HEK293 (cell line): ENCODE results near the gene ALOXE3.

ENCODE experiments used
- HOXC10 ChIP-seq: sonication (generic); formaldehyde crosslinking; IDR thresholded peaks from 2 replicates; pipeline ENCODE4 v1.8.1; 2023; ENCODE audit warnings: mild to moderate bottlenecking, missing genetic modification reagents
- KLF1 ChIP-seq: fragments of 450-650 bp; formaldehyde crosslinking; IDR thresholded peaks from 2 replicates; pipeline ENCODE4 v1.5.1; 2016; ENCODE audit warnings: missing biosample characterization, missing genetic modification characterization
- MYNN ChIP-seq: fragments of 450-650 bp; formaldehyde crosslinking; IDR thresholded peaks from 2 replicates; pipeline ENCODE4 v1.5.1; 2016; ENCODE audit warnings: missing biosample characterization, missing genetic modification characterization, borderline replicate concordance
- PRDM1 ChIP-seq: fragments of 450-650 bp; formaldehyde crosslinking; IDR thresholded peaks from 2 replicates; pipeline ENCODE4; 2016; ENCODE audit warnings: missing biosample characterization, missing genetic modification characterization
- RBAK ChIP-seq: fragments of 450-650 bp; formaldehyde crosslinking; IDR thresholded peaks from 2 replicates; pipeline ENCODE4 v1.5.1; 2016; ENCODE audit warnings: missing biosample characterization, missing genetic modification characterization
- YY1 ChIP-seq: fragments of 450-650 bp; formaldehyde crosslinking; IDR thresholded peaks from 2 replicates; pipeline ENCODE4 v1.5.1; 2018; ENCODE audit warnings: missing biosample characterization, missing genetic modification characterization
- ZFHX2 ChIP-seq: fragments of 450-650 bp; formaldehyde crosslinking; conservative IDR thresholded peaks from 2 replicates; pipeline ENCODE4 v1.5.1; 2016; ENCODE audit warnings: missing biosample characterization, missing genetic modification characterization
- ZIC2 ChIP-seq: fragments of 450-650 bp; formaldehyde crosslinking; IDR thresholded peaks from 2 replicates; pipeline ENCODE4 v1.5.1; 2016; ENCODE audit warnings: missing biosample characterization, missing genetic modification characterization
- ZNF112 ChIP-seq: fragments of 450-650 bp; formaldehyde crosslinking; IDR thresholded peaks from 2 replicates; pipeline ENCODE4 v1.5.0; 2017; ENCODE audit warnings: missing biosample characterization, missing genetic modification characterization
- ZNF133 ChIP-seq: fragments of 450-650 bp; formaldehyde crosslinking; IDR thresholded peaks from 2 replicates; pipeline ENCODE4 v1.5.1; 2016; ENCODE audit warnings: missing biosample characterization, missing genetic modification characterization
- ZNF146 ChIP-seq: fragments of 450-650 bp; formaldehyde crosslinking; IDR thresholded peaks from 2 replicates; pipeline ENCODE4 v1.5.1; 2016; ENCODE audit warnings: missing biosample characterization, missing genetic modification characterization
- ZNF214 ChIP-seq: fragments of 450-650 bp; formaldehyde crosslinking; IDR thresholded peaks from 2 replicates; pipeline ENCODE4 v1.5.1; 2017; ENCODE audit warnings: missing biosample characterization, mild to moderate bottlenecking, missing genetic modification characterization, borderline replicate concordance
- ZNF324 ChIP-seq: fragments of 450-650 bp; formaldehyde crosslinking; IDR thresholded peaks from 2 replicates; pipeline ENCODE4 v1.5.1; 2016; ENCODE audit warnings: missing biosample characterization, missing genetic modification characterization
- ZNF354C ChIP-seq: fragments of 450-650 bp; formaldehyde crosslinking; IDR thresholded peaks from 2 replicates; pipeline ENCODE4 v1.5.1; 2016; ENCODE audit warnings: missing biosample characterization, missing genetic modification characterization, low read depth, borderline replicate concordance
- ZNF423 ChIP-seq: fragments of 450-650 bp; formaldehyde crosslinking; IDR thresholded peaks from 2 replicates; pipeline ENCODE4 v1.5.1; 2016; ENCODE audit warnings: missing biosample characterization, missing genetic modification characterization
- ZNF426 ChIP-seq: fragments of 450-650 bp; formaldehyde crosslinking; IDR thresholded peaks from 2 replicates; pipeline ENCODE4 v1.5.1; 2017; ENCODE audit warnings: missing biosample characterization, missing genetic modification characterization, mild to moderate bottlenecking, inconsistent platforms, moderate library complexity
- ZNF510 ChIP-seq: fragments of 450-650 bp; formaldehyde crosslinking; IDR thresholded peaks from 2 replicates; pipeline ENCODE4 v1.5.1; 2018; ENCODE audit warnings: mild to moderate bottlenecking, missing genetic modification characterization, missing biosample characterization; ENCODE audit not compliant: insufficient replicate concordance
- ZNF529 ChIP-seq: fragments of 450-650 bp; formaldehyde crosslinking; IDR thresholded peaks from 2 replicates; pipeline ENCODE4 v1.5.1; 2017; ENCODE audit warnings: missing genetic modification characterization, missing biosample characterization; ENCODE audit not compliant: insufficient replicate concordance
- ZNF596 ChIP-seq: fragments of 450-650 bp; IDR thresholded peaks from 2 replicates; pipeline ENCODE4 v1.5.0; 2018; ENCODE audit warnings: missing biosample characterization, mild to moderate bottlenecking, missing genetic modification characterization, moderate library complexity
- ZNF624 ChIP-seq: fragments of 450-650 bp; formaldehyde crosslinking; IDR thresholded peaks from 2 replicates; pipeline ENCODE4 v1.5.1; 2017; ENCODE audit warnings: missing biosample characterization, missing genetic modification characterization
- ZNF626 ChIP-seq: fragments of 450-650 bp; sonication (Bioruptor Pico); formaldehyde crosslinking; IDR thresholded peaks from 2 replicates; pipeline ENCODE4 v1.5.1; 2018; ENCODE audit warnings: missing biosample characterization, missing genetic modification characterization, inconsistent platforms
- ZNF664 ChIP-seq: fragments of 450-650 bp; formaldehyde crosslinking; IDR thresholded peaks from 2 replicates; pipeline ENCODE4 v1.5.1; 2016; ENCODE audit warnings: missing biosample characterization, missing genetic modification characterization
- ZNF76 ChIP-seq: fragments of 450-650 bp; formaldehyde crosslinking; IDR thresholded peaks from 2 replicates; pipeline ENCODE4; 2016; ENCODE audit warnings: low read depth, missing biosample characterization, missing genetic modification characterization, borderline replicate concordance
- ZNF830 ChIP-seq: fragments of 450-650 bp; IDR thresholded peaks from 2 replicates; pipeline ENCODE4 v1.5.0; 2018; ENCODE audit warnings: missing biosample characterization, missing genetic modification characterization, low read depth, mild to moderate bottlenecking, moderate library complexity
- ZSCAN30 ChIP-seq: fragments of 450-650 bp; IDR thresholded peaks from 2 replicates; pipeline ENCODE4 v1.5.1; 2018; ENCODE audit warnings: missing biosample characterization, mild to moderate bottlenecking, missing genetic modification characterization, moderate library complexity
- TF ChIP-seq, protein P1 (sequence below): fragments of 450-650 bp; formaldehyde crosslinking; IDR thresholded peaks from 2 replicates; pipeline ENCODE4 v1.5.1; 2016; ENCODE audit warnings: missing biosample characterization, missing genetic modification characterization
- TF ChIP-seq, protein P2 (sequence below): fragments of 450-650 bp; formaldehyde crosslinking; IDR thresholded peaks from 2 replicates; pipeline ENCODE4 v1.5.1; 2017; ENCODE audit warnings: missing biosample characterization, missing genetic modification characterization
- TF ChIP-seq, protein P3 (sequence below): IDR thresholded peaks from 2 replicates; pipeline ENCODE4 v1.6.1; 2011; ENCODE audit warnings: mild to moderate bottlenecking, low read depth, low read length, borderline replicate concordance
- TF ChIP-seq, protein P4 (sequence below): fragments of 450-650 bp; formaldehyde crosslinking; IDR thresholded peaks from 2 replicates; pipeline ENCODE4 v1.5.1; 2016; ENCODE audit warnings: missing biosample characterization, missing genetic modification characterization
- TF ChIP-seq, protein P5 (sequence below): fragments of 450-650 bp; formaldehyde crosslinking; IDR thresholded peaks from 2 replicates; pipeline ENCODE4 v1.5.1; 2017; ENCODE audit warnings: missing biosample characterization, missing genetic modification characterization
- TF ChIP-seq, protein P6 (sequence below): fragments of 450-650 bp; formaldehyde crosslinking; IDR thresholded peaks from 2 replicates; pipeline ENCODE4 v1.5.1; 2016; ENCODE audit warnings: missing biosample characterization, missing genetic modification characterization

The ALOXE3 gene

GRCh38 chr17:8156246-8156992 is 38.1 kb upstream of the ALOXE3 start (continued):
- TF ChIP-seq, protein P1, sequence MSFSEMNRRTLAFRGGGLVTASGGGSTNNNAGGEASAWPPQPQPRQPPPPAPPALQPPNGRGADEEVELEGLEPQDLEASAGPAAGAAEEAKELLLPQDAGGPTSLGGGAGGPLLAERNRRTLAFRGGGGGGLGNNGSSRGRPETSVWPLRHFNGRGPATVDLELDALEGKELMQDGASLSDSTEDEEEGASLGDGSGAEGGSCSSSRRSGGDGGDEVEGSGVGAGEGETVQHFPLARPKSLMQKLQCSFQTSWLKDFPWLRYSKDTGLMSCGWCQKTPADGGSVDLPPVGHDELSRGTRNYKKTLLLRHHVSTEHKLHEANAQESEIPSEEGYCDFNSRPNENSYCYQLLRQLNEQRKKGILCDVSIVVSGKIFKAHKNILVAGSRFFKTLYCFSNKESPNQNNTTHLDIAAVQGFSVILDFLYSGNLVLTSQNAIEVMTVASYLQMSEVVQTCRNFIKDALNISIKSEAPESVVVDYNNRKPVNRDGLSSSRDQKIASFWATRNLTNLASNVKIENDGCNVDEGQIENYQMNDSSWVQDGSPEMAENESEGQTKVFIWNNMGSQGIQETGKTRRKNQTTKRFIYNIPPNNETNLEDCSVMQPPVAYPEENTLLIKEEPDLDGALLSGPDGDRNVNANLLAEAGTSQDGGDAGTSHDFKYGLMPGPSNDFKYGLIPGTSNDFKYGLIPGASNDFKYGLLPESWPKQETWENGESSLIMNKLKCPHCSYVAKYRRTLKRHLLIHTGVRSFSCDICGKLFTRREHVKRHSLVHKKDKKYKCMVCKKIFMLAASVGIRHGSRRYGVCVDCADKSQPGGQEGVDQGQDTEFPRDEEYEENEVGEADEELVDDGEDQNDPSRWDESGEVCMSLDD, result peak; percentile 88
- TF ChIP-seq ZNF529 (tag by site-specific recombination) (no peak), ZSCAN30 (tag by site-specific recombination) (peak; percentile 46; the same call in 1 of the 2 replicates), ZNF324 (tag by site-specific recombination) (no peak; the same call in 1 of the 2 replicates), KLF1 (peak; percentile 74), ZNF76 (no peak), RBAK (tag by site-specific recombination) (no peak), MYNN (tag by site-specific recombination) (no peak), ZIC2 (tag by site-specific recombination) (no peak), ZNF354C (tag by site-specific recombination) (no peak), ZNF830 (no peak), ZNF626 (tag by site-specific recombination) (no peak), ZNF214 (tag by site-specific recombination) (no peak), HOXC10 (no peak), ZNF133 (tag by site-specific recombination) (no peak), ZNF510 (tag by site-specific recombination) (no peak), ZNF112 (tag by site-specific recombination) (no peak), ZNF664 (tag by site-specific recombination) (no peak), ZNF596 (tag by site-specific recombination) (no peak), YY1 (tag by site-specific recombination) (no peak), ZNF423 (tag by site-specific recombination) (no peak), ZNF426 (tag by site-specific recombination) (no peak), ZNF146 (tag by site-specific recombination) (no peak; the same call in 1 of the 2 replicates), PRDM1 (tag by site-specific recombination) (no peak), ZNF624 (tag by site-specific recombination) (no peak), ZFHX2 (peak; percentile 99)
- TF ChIP-seq, protein P2, sequence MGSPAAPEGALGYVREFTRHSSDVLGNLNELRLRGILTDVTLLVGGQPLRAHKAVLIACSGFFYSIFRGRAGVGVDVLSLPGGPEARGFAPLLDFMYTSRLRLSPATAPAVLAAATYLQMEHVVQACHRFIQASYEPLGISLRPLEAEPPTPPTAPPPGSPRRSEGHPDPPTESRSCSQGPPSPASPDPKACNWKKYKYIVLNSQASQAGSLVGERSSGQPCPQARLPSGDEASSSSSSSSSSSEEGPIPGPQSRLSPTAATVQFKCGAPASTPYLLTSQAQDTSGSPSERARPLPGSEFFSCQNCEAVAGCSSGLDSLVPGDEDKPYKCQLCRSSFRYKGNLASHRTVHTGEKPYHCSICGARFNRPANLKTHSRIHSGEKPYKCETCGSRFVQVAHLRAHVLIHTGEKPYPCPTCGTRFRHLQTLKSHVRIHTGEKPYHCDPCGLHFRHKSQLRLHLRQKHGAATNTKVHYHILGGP (tag by site-specific recombination), result no peak
- TF ChIP-seq, protein P3, sequence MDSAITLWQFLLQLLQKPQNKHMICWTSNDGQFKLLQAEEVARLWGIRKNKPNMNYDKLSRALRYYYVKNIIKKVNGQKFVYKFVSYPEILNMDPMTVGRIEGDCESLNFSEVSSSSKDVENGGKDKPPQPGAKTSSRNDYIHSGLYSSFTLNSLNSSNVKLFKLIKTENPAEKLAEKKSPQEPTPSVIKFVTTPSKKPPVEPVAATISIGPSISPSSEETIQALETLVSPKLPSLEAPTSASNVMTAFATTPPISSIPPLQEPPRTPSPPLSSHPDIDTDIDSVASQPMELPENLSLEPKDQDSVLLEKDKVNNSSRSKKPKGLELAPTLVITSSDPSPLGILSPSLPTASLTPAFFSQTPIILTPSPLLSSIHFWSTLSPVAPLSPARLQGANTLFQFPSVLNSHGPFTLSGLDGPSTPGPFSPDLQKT, result 0 out of 2 replicates have a peak, but pooled peaks have one; percentile 46
- TF ChIP-seq, protein P4, sequence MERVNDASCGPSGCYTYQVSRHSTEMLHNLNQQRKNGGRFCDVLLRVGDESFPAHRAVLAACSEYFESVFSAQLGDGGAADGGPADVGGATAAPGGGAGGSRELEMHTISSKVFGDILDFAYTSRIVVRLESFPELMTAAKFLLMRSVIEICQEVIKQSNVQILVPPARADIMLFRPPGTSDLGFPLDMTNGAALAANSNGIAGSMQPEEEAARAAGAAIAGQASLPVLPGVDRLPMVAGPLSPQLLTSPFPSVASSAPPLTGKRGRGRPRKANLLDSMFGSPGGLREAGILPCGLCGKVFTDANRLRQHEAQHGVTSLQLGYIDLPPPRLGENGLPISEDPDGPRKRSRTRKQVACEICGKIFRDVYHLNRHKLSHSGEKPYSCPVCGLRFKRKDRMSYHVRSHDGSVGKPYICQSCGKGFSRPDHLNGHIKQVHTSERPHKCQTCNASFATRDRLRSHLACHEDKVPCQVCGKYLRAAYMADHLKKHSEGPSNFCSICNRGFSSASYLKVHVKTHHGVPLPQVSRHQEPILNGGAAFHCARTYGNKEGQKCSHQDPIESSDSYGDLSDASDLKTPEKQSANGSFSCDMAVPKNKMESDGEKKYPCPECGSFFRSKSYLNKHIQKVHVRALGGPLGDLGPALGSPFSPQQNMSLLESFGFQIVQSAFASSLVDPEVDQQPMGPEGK, result peak; percentile 94
- TF ChIP-seq, protein P5, sequence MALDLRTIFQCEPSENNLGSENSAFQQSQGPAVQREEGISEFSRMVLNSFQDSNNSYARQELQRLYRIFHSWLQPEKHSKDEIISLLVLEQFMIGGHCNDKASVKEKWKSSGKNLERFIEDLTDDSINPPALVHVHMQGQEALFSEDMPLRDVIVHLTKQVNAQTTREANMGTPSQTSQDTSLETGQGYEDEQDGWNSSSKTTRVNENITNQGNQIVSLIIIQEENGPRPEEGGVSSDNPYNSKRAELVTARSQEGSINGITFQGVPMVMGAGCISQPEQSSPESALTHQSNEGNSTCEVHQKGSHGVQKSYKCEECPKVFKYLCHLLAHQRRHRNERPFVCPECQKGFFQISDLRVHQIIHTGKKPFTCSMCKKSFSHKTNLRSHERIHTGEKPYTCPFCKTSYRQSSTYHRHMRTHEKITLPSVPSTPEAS (tag by site-specific recombination), result no peak
- TF ChIP-seq, protein P6, sequence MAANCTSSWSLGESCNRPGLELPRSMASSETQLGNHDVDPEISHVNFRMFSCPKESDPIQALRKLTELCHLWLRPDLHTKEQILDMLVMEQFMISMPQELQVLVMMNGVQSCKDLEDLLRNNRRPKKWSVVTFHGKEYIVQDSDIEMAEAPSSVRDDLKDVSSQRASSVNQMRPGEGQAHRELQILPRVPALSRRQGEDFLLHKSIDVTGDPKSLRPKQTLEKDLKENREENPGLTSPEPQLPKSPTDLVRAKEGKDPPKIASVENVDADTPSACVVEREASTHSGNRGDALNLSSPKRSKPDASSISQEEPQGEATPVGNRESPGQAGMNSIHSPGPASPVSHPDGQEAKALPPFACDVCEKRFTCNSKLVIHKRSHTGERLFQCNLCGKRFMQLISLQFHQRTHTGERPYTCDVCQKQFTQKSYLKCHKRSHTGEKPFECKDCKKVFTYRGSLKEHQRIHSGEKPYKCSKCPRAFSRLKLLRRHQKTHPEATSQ (tag by site-specific recombination), result no peak
